ENCODE data around the gene SLC41A1. TPM values are rescaled to one million over a fixed set of nuclear protein-coding genes. Genes with fewer than 3 reads are reported as not detected.

Gene SLC41A1
- total RNA-seq, 1 donor from 2014 or later: 458 TPM

GRCh38 chr1:205770618-205771017 is 42.4 kb downstream of the SLC41A1 start:
- DNase-seq (ENCODE audit: missing footprints) (no peak), ATAC-seq (no peak)
- intact Hi-C loops (cut with DNase I): no loop called here

GRCh38 chr1:205769641-205770365 is 43.2 kb downstream of the SLC41A1 start:
- intact Hi-C loops (cut with DNase I): no loop called here
- DNase-seq (ENCODE audit: missing footprints) (no peak), ATAC-seq (no peak)

GRCh38 chr1:205767248-205767647 is 45.8 kb downstream of the SLC41A1 start:
- intact Hi-C loops (cut with DNase I): no loop called here
- ATAC-seq (no peak), DNase-seq (ENCODE audit: missing footprints) (no peak)

- intact Hi-C loops (cut with DNase I): no loop called here
- ATAC-seq: no peak
- no peak for DNase-seq (ENCODE audit: missing footprints)
These were observed 46.4 kb downstream of the SLC41A1 start for GRCh38 chr1:205766570-205766969.

- no peak for DNase-seq (ENCODE audit: missing footprints)
- ATAC-seq: no peak
- intact Hi-C loops (cut with DNase I): no loop called here
These were observed 47.0 kb downstream of the SLC41A1 start for GRCh38 chr1:205766038-205766437.

- no peak for DNase-seq (ENCODE audit: missing footprints)
- no peak for ATAC-seq
- intact Hi-C loops (cut with DNase I): no loop called here
These were observed 48.4 kb downstream of the SLC41A1 start for GRCh38 chr1:205764578-205764977.

GRCh38 chr1:205763980-205764379 is 49.0 kb downstream of the SLC41A1 start:
- no peak for DNase-seq (ENCODE audit: missing footprints)
- intact Hi-C loops (cut with DNase I): no loop called here
- ATAC-seq: no peak

GRCh38 chr1:205760606-205761005 is 52.4 kb downstream of the SLC41A1 start:
- ATAC-seq (no peak), DNase-seq (ENCODE audit: missing footprints) (no peak)
- intact Hi-C loops (cut with DNase I): no loop called here

GRCh38 chr1:205756552-205756951 is 56.4 kb downstream of the SLC41A1 start:
- DNase-seq (ENCODE audit: missing footprints): no peak

GRCh38 chr1:205754857-205755256 is 58.1 kb downstream of the SLC41A1 start:
- DNase-seq (ENCODE audit: missing footprints): no peak
- ATAC-seq: no peak
- intact Hi-C loops (cut with DNase I): no loop called here

More at GRCh38 chr1:205756552-205756951, 56.4 kb downstream of the SLC41A1 start:
- no peak for ATAC-seq
- intact Hi-C loops (cut with DNase I): no loop called here

GRCh38 chr1:205751036-205751651 is 61.9 kb downstream of the SLC41A1 start:
- ATAC-seq: no peak
- DNase-seq (ENCODE audit: missing footprints): no peak

GRCh38 chr1:205750138-205751035 is 62.6 kb downstream of the SLC41A1 start, which contains the start of gene NUCKS1:
Gene NUCKS1, minus strand, starts transcription at chr1:205750182. Its CDS starts 209 bp downstream, at chr1:205749973.
- ATAC-seq (peak; percentile 90), DNase-seq (ENCODE audit: missing footprints) (peak; percentile 99)
- intact Hi-C loops (cut with DNase I): no loop called here

More at GRCh38 chr1:205751036-205751651, 61.9 kb downstream of the SLC41A1 start:
- intact Hi-C loops (cut with DNase I): no loop called here

- intact Hi-C loops (cut with DNase I): loop anchor here (1.0 kb wide), 2 partner anchors 64 to 164 kb away; partner anchors contain the start of gene SLC41A1
- DNase-seq (ENCODE audit: missing footprints) (peak; percentile 96), ATAC-seq (peak; percentile 94)
These were observed 63.5 kb downstream of the SLC41A1 start for GRCh38 chr1:205749234-205750137.

GRCh38 chr1:205748403-205749233 is 64.4 kb downstream of the SLC41A1 start:
- intact Hi-C loops (cut with DNase I): loop anchor here (1.0 kb wide), 2 partner anchors 65 to 165 kb away; partner anchors contain the start of gene SLC41A1
- DNase-seq (ENCODE audit: missing footprints) (no peak), ATAC-seq (peak; percentile 30)

GRCh38 chr1:205746757-205747412 is 66.1 kb downstream of the SLC41A1 start:
- ATAC-seq (no peak), DNase-seq (ENCODE audit: missing footprints) (no peak)
- intact Hi-C loops (cut with DNase I): no loop called here

- ATAC-seq (no peak), DNase-seq (ENCODE audit: missing footprints) (no peak)
- intact Hi-C loops (cut with DNase I): no loop called here
These were observed 68.6 kb downstream of the SLC41A1 start for GRCh38 chr1:205744403-205744802.

GRCh38 chr1:205743977-205744376 is 69.0 kb downstream of the SLC41A1 start:
- no peak for ATAC-seq
- no peak for DNase-seq (ENCODE audit: missing footprints)
- intact Hi-C loops (cut with DNase I): no loop called here
